Fibroblast of lung (primary cell): ENCODE data around the gene CYP4F3. TPM values are rescaled to one million over a fixed set of nuclear protein-coding genes. Genes with fewer than 3 reads are reported as not detected.
"Not testable (repeated sequence)": the region's sequence is repeated elsewhere in the genome, so short reads cannot be mapped to it uniquely, and the experiment has no call there.

Experiments
- DNase-seq, 2 donors: peaks; one replicate each; pipeline versions ENCODE4 v3.0.0 to v3.0.0-alpha.2; 2010; ENCODE audit warnings: low read depth in 2 of 2
- H2AFZ ChIP-seq: 2 replicates; pipeline ENCODE4 v1.5.1; 2012; ENCODE audit warnings: low read length, control low read depth, inconsistent platforms
- H3K27ac ChIP-seq: 2 replicates; pipeline ENCODE4 v1.5.1; 2011; ENCODE audit warnings: low read length, control low read depth; ENCODE audit not compliant: insufficient read depth
- H3K27me3 ChIP-seq: 2 replicates; pipeline ENCODE4 v1.5.1; 2011; ENCODE audit warnings: mild to moderate bottlenecking, low read length; ENCODE audit not compliant: control insufficient read depth, insufficient read depth
- H3K36me3 ChIP-seq: 2 replicates; pipeline ENCODE4 v1.5.1; 2011; ENCODE audit warnings: low read length; ENCODE audit not compliant: control insufficient read depth, insufficient read depth
- H3K4me1 ChIP-seq: 2 replicates; pipeline ENCODE4 v1.5.1; 2011; ENCODE audit warnings: low read length; ENCODE audit not compliant: control insufficient read depth, insufficient read depth; ENCODE audit errors: extremely low read depth
- H3K4me2 ChIP-seq: 2 replicates; pipeline ENCODE4 v1.5.1; 2011; ENCODE audit warnings: low read length, control low read depth; ENCODE audit not compliant: insufficient read depth; ENCODE audit errors: extremely low read depth
- H3K4me3 ChIP-seq, 4 experiments: fragments of 200-600 bp in 1 of 4; sonication (generic) in 1 of 4; replicated peaks in 1 of 4; 2 replicates each; pipeline ENCODE4 v1.5.1; 2011 to 2016; ENCODE audit warnings: low read length in 4 of 4, low read depth in 3 of 4, mild to moderate bottlenecking in 3 of 4, control low read depth in 2 of 4, inconsistent platforms in 1 of 4, mixed read lengths in 1 of 4; ENCODE audit not compliant: insufficient read depth in 1 of 4; ENCODE audit errors: control extremely low read depth in 1 of 4
- H3K79me2 ChIP-seq: 2 replicates; pipeline ENCODE4 v1.5.1; 2012; ENCODE audit warnings: mild to moderate bottlenecking, low read length, inconsistent platforms; ENCODE audit not compliant: control insufficient read depth, insufficient read depth
- H3K9ac ChIP-seq: 2 replicates; pipeline ENCODE4 v1.5.1; 2011; ENCODE audit warnings: mild to moderate bottlenecking, low read length, control low read depth; ENCODE audit not compliant: insufficient read depth
- H3K9me3 ChIP-seq: 2 replicates; pipeline ENCODE4 v1.5.1; 2012; ENCODE audit warnings: low read depth, low read length; ENCODE audit not compliant: control insufficient read depth, insufficient read depth
- H4K20me1 ChIP-seq: 2 replicates; pipeline ENCODE4 v1.5.1; 2011; ENCODE audit warnings: low read length; ENCODE audit not compliant: control insufficient read depth, insufficient read depth; ENCODE audit errors: extremely low read depth
- CTCF ChIP-seq, 2 donors: IDR thresholded peaks in 1 of 2; conservative IDR thresholded peaks in 1 of 2; 1 replicate in 1 of 2; 2 replicates in 1 of 2; pipeline ENCODE4 v1.5.1; 2011 to 2012; ENCODE audit warnings: low read length in 2 of 2, control low read depth in 1 of 2, inconsistent platforms in 1 of 2, low read depth in 1 of 2, mild to moderate bottlenecking in 1 of 2
- EZH2 ChIP-seq: IDR thresholded peaks from 2 replicates; pipeline ENCODE4 v1.5.1; 2012; ENCODE audit warnings: low read length, control low read depth, mild to moderate bottlenecking; ENCODE audit errors: missing control alignments
- polyA plus RNA-seq, 2 donors: library from polyadenylated mRNA; depleted of rRNA in 1 of 2; stranded (reverse) in 1 of 2; unstranded in 1 of 2; fragments of >200 nt; gene quantifications; 2 replicates each; pipeline ENCODE4 v1.2.1, GENCODE V29; 2011 to 2012; ENCODE audit warnings: missing spikeins in 1 of 2
- total RNA-seq: library from RNA; depleted of rRNA; stranded (reverse); fragments of >200 nt; gene quantifications from 2 replicates; pipeline ENCODE4 v1.2.1, GENCODE V29; 2014

CYP4F3 gene
- total and polyA plus RNA-seq, 2 donors (not counting 1 experiment from before 2014, with no cell fraction given) = not detected

GRCh38 chr19:15679089-15679488, 38.4 kb downstream of the CYP4F3 start:
- Histone ChIP-seq H3K79me2 (no peaks in the 10 kb centered on the region), H3K4me1 (no peaks in the 10 kb centered on the region), H3K36me3 (no peaks in the 10 kb centered on the region), H2AFZ (no peak overlapping the region), H3K27ac (no peak overlapping the region), H3K9ac (no peak overlapping the region), H3K9me3 (no peaks in the 10 kb centered on the region), H4K20me1 (no peaks in the 10 kb centered on the region), H3K4me3 (no peak overlapping the region), H3K4me2 (no peak overlapping the region), H3K27me3 (no peaks in the 10 kb centered on the region)
- no peak for DNase-seq
- no peak for TF ChIP-seq EZH2
- TF ChIP-seq CTCF (conservative IDR thresholded peaks at IDR 0.05 in 1 of 2, IDR thresholded peaks at IDR 0.05 in 1 of 2; ENCODE audit: low read depth in 1 of 2, low read length in 2 of 2) = no peak

DNA sequence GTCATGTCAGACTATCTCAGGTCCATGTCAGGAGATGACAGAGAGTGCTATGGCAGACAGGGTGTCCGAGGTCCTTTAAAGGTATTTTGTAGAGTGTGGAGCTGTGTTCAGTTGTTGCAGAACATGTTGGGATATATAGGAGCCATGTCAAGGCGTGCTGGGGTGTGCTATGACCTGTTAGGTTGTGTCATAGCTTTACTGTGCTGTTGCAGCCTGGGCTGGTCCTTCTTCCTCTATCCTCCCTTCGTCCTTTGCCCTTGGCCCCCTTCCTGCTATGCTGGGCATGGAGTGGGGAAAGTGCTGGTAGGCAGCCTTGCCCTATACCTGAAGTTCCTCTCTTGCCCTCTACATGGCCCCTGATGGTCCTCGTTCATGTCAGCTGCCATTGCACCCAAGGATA, 39.2 kb downstream of the CYP4F3 start:
- not testable (repeated sequence) for H3K9ac ChIP-seq, H3K4me2 ChIP-seq, H3K4me1 ChIP-seq, H3K9me3 ChIP-seq, DNase-seq, H4K20me1 ChIP-seq, H2AFZ ChIP-seq, H3K4me3 ChIP-seq, H3K36me3 ChIP-seq, H3K79me2 ChIP-seq, H3K27ac ChIP-seq, H3K27me3 ChIP-seq

GRCh38 chr19:15680478-15681322, 40.0 kb downstream of the CYP4F3 start:
- Histone ChIP-seq H3K27me3 (no peaks in the 10 kb centered on the region), H3K9ac (no peak overlapping the region), H2AFZ (no peak overlapping the region), H3K4me2 (no peak overlapping the region), H3K27ac (no peak overlapping the region), H3K36me3 (no peaks in the 10 kb centered on the region), H3K9me3 (no peaks in the 10 kb centered on the region), H3K4me3 (no peak overlapping the region), H3K4me1 (no peaks in the 10 kb centered on the region), H4K20me1 (no peaks in the 10 kb centered on the region), H3K79me2 (no peaks in the 10 kb centered on the region)
- TF ChIP-seq CTCF (conservative IDR thresholded peaks at IDR 0.05 in 1 of 2, IDR thresholded peaks at IDR 0.05 in 1 of 2; ENCODE audit: low read depth in 1 of 2, low read length in 2 of 2) (no peak), EZH2 (no peak)
- DNase-seq = no peak
